Heart left ventricle (tissue), 13 donors: ENCODE data around the gene NUDC.

Experiments used
- POLR2A ChIP-seq, 2 donors: fragments of 450-650 bp; IDR thresholded peaks; one replicate each; pipeline ENCODE4 v1.6.1; 2017; ENCODE audit warnings: antibody characterized with exemption in 2 of 2, mild to moderate bottlenecking in 2 of 2, moderate library complexity in 2 of 2
- TF ChIP-seq, protein P1 (sequence below), 12 donors: fragments of 200-600 bp; sonication (generic) in 4 of 12; IDR thresholded peaks; one replicate each; pipeline versions ENCODE4 v1.5.0 to v1.8.0; 2018 to 2022; ENCODE audit warnings: antibody characterized with exemption in 12 of 12, mild to moderate bottlenecking in 5 of 12
- donor health status: ischemic (EF 13 %, LVEDD 7.1; RV severe dilation, severe dysfunction).
- donor health status: DM: no; HTN: yes; CAD: no.
- donor health status: DM: no; HTN: no; CAD: no.
- donor health status: ischemic (EF 25% LVEDD 6.9; RV normal size, moderate dysfunction).
- donor health status: ischemic (EF 25% LVEDD 5.7; RV mildly dilated, moderate dysfunction).
- donor health status: ischemic (EF 35%, LVEDD 5.7; RV mildly dilated, moderate dysfunction).
- donor health status: nonischemic (EF 11% LVEDD 7.7; RV severe dilation, severe dysfunction).
- donor health status: DM: yes; HTN: yes; CAD: no.
- donor health status: PGD.
- donor health status: ischemic (EF 29% LVEDD 5.4; RV normal size, mild dysfunction).
- donor health status: nonischemic (EF 23%, LVEDD 6.1; RV moderate dilation, normal function).

DNA sequence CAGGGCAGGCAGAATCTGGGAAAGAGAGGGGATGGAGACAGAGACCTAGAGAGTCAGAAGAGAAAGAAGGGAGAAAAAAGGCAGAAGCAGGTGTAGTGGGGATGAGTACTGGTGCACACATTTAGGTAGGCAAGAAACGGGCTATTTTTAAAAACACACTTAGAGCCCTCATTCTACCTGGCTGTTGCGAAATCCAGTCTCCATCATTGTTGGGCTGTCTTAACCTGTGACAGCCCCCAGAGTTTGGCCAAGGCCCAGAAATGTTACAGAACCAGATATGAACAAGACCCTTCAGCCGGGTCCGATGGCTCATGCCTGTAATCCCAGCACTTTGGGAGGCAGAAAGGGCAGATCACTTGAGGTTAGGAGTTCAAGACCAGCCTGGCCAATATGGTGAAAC lies 51.3 kb downstream of the NUDC start:
- TF ChIP-seq, protein P1, sequence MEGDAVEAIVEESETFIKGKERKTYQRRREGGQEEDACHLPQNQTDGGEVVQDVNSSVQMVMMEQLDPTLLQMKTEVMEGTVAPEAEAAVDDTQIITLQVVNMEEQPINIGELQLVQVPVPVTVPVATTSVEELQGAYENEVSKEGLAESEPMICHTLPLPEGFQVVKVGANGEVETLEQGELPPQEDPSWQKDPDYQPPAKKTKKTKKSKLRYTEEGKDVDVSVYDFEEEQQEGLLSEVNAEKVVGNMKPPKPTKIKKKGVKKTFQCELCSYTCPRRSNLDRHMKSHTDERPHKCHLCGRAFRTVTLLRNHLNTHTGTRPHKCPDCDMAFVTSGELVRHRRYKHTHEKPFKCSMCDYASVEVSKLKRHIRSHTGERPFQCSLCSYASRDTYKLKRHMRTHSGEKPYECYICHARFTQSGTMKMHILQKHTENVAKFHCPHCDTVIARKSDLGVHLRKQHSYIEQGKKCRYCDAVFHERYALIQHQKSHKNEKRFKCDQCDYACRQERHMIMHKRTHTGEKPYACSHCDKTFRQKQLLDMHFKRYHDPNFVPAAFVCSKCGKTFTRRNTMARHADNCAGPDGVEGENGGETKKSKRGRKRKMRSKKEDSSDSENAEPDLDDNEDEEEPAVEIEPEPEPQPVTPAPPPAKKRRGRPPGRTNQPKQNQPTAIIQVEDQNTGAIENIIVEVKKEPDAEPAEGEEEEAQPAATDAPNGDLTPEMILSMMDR (IDR thresholded peaks at IDR 0.05), result no peak
- TF ChIP-seq POLR2A (IDR thresholded peaks at IDR 0.05), result no peak
